RWPE2 (cell line): Measurements from ENCODE around the gene PLK4.

ENCODE experiments used
- ATAC-seq: fragments of 200-7000 bp; cut with Tn5 transposase; 3 replicates; pipeline ENCODE4 v1.9.1; 2021; ENCODE audit warnings: low read depth
- DNase-seq: peaks from one replicate; pipeline ENCODE4 v3.0.0-alpha.2; 2020; ENCODE audit warnings: low spot score
- H3K27ac ChIP-seq: fragments of 450-650 bp; 2 replicates; pipeline ENCODE4 v1.5.1; 2017; ENCODE audit warnings: mild to moderate bottlenecking; ENCODE audit not compliant: poor library complexity, severe bottlenecking
- H3K27me3 ChIP-seq: fragments of 250-450 bp; sonication (Bioruptor Pico); 2 replicates; pipeline ENCODE4 v1.5.1; 2021; ENCODE audit warnings: mild to moderate bottlenecking, moderate library complexity; ENCODE audit not compliant: insufficient read depth, poor library complexity, severe bottlenecking
- H3K36me3 ChIP-seq: fragments of 250-450 bp; sonication (Bioruptor Pico); 2 replicates; pipeline ENCODE4 v1.5.1; 2020; ENCODE audit warnings: low read depth, mild to moderate bottlenecking, moderate library complexity
- H3K4me1 ChIP-seq: fragments of 250-450 bp; sonication (Bioruptor Pico); 2 replicates; pipeline ENCODE4 v1.5.1; 2021; ENCODE audit warnings: mild to moderate bottlenecking, moderate library complexity; ENCODE audit not compliant: insufficient read depth, poor library complexity, severe bottlenecking
- H3K4me3 ChIP-seq: fragments of 250-450 bp; sonication (Bioruptor Pico); 2 replicates; pipeline ENCODE4 v1.5.1; 2021; ENCODE audit warnings: mild to moderate bottlenecking, moderate library complexity; ENCODE audit not compliant: severe bottlenecking
- H3K9me3 ChIP-seq: fragments of 250-450 bp; sonication (Bioruptor Pico); 2 replicates; pipeline ENCODE4 v1.5.1; 2021; ENCODE audit warnings: mild to moderate bottlenecking, moderate library complexity; ENCODE audit not compliant: severe bottlenecking
- CTCF ChIP-seq: fragments of 450-650 bp; IDR thresholded peaks from one replicate; pipeline ENCODE4 v1.5.1; 2017; ENCODE audit warnings: mild to moderate bottlenecking, moderate library complexity; ENCODE audit not compliant: poor library complexity, severe bottlenecking

PLK4 gene

GRCh38 chr4:127846061-127846460 lies 34.6 kb upstream of the PLK4 start:
- no peak for ATAC-seq
- no peaks in the 10 kb centered on the region for H3K4me1 ChIP-seq
- H3K4me3 ChIP-seq = no peak overlapping the region
- H3K9me3 ChIP-seq = peaks cover 10% of the 10 kb centered on the region
- DNase-seq = no peak
- no peaks in the 10 kb centered on the region for H3K27me3 ChIP-seq
- no peak for TF ChIP-seq CTCF
- H3K27ac ChIP-seq = no peak overlapping the region
- no peaks in the 10 kb centered on the region for H3K36me3 ChIP-seq

DNA sequence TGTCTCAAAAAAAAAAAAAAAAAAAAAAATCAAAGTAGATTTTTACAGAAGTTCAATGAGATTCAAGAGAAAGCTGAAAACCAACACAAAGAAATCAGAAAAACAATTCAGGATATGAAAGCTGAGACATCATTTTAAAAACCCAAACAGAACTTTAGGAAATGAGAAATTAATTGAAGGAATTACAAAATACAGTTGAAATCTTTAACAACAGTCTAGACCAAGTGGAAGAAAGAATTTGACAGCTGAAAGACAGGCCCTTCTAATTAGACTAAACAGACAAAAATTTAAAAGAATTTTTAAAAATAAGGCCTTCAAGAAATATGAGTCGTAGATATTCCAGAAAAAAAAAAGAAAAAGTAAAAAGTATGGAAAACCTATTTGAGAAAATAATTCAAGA lies 33.9 kb upstream of the PLK4 start:
- Histone ChIP-seq H3K27ac (no peak overlapping the region), H3K4me3 (no peak overlapping the region), H3K4me1 (no peaks in the 10 kb centered on the region), H3K27me3 (no peaks in the 10 kb centered on the region), H3K9me3 (peaks cover 10% of the 10 kb centered on the region), H3K36me3 (no peaks in the 10 kb centered on the region)
- TF ChIP-seq CTCF = no peak
- ATAC-seq = no peak
- DNase-seq = no peak

- no peak for TF ChIP-seq CTCF
- no peak for ATAC-seq
- H3K9me3 ChIP-seq = peaks cover 12% of the 10 kb centered on the region
These were observed 31.0 kb upstream of the PLK4 start for GRCh38 chr4:127849505-127850234.

GRCh38 chr4:127852661-127853060 lies 28.0 kb upstream of the PLK4 start:
- Histone ChIP-seq H3K9me3 (peaks cover 12% of the 10 kb centered on the region), H3K27me3 (no peaks in the 10 kb centered on the region), H3K4me3 (no peak overlapping the region), H3K27ac (no peak overlapping the region), H3K36me3 (no peaks in the 10 kb centered on the region), H3K4me1 (peaks cover 7% of the 10 kb centered on the region)
- DNase-seq (no peak), ATAC-seq (no peak)
- TF ChIP-seq CTCF = no peak

More at GRCh38 chr4:127849505-127850234, 31.0 kb upstream of the PLK4 start:
- Histone ChIP-seq H3K4me1 (no peaks in the 10 kb centered on the region), H3K4me3 (no peak overlapping the region), H3K27me3 (no peaks in the 10 kb centered on the region), H3K27ac (no peak overlapping the region), H3K36me3 (no peaks in the 10 kb centered on the region)
- DNase-seq = no peak

- no peak for TF ChIP-seq CTCF
- H3K4me1 ChIP-seq = peaks cover 7% of the 10 kb centered on the region
- ATAC-seq (no peak), DNase-seq (no peak)
- peaks cover 3% of the 10 kb centered on the region for H3K9me3 ChIP-seq
- no peak overlapping the region for H3K4me3 ChIP-seq
- no peaks in the 10 kb centered on the region for H3K36me3 ChIP-seq
- H3K27ac ChIP-seq = no peak overlapping the region
- no peaks in the 10 kb centered on the region for H3K27me3 ChIP-seq
These were observed 24.4 kb upstream of the PLK4 start for GRCh38 chr4:127856196-127856812.
